Left forelimb (tissue), 1 donor: ENCODE measurements around the gene SLC27A4.

Source experiments
- DNase-seq: peaks from one replicate; pipeline ENCODE4 v3.0.0-alpha.2; 2018; ENCODE audit warnings: low spot score

SLC27A4 gene

GRCh38 chr9:128391956-128392301 lies 51.6 kb downstream of the SLC27A4 start:
- DNase-seq = no peak

- no peak for DNase-seq
Observed at GRCh38 chr9:128392302-128393144, 52.2 kb downstream of the SLC27A4 start.

GRCh38 chr9:128393145-128393775 lies 52.9 kb downstream of the SLC27A4 start:
- DNase-seq = no peak

- no peak for DNase-seq
Observed at GRCh38 chr9:128393970-128394369, 53.6 kb downstream of the SLC27A4 start.

- DNase-seq = no peak
Observed at GRCh38 chr9:128394379-128395168, 54.2 kb downstream of the SLC27A4 start.

- no peak for DNase-seq
Observed at GRCh38 chr9:128396970-128397613, 56.8 kb downstream of the SLC27A4 start.

- no peak for DNase-seq
Observed at GRCh38 chr9:128397831-128398230, 57.5 kb downstream of the SLC27A4 start.

GRCh38 chr9:128399861-128400260 lies 59.5 kb downstream of the SLC27A4 start:
- no peak for DNase-seq

- no peak for DNase-seq
Observed at GRCh38 chr9:128404560-128404959, 64.2 kb downstream of the SLC27A4 start.

GRCh38 chr9:128405077-128405779 lies 64.9 kb downstream of the SLC27A4 start:
- no peak for DNase-seq

GRCh38 chr9:128405780-128406171 lies 65.4 kb downstream of the SLC27A4 start:
- DNase-seq = no peak

- DNase-seq = no peak
Observed at GRCh38 chr9:128406848-128407391, 66.6 kb downstream of the SLC27A4 start.

- no peak for DNase-seq
Observed at GRCh38 chr9:128408963-128409431, 68.7 kb downstream of the SLC27A4 start.

- DNase-seq = no peak
Observed at GRCh38 chr9:128409450-128409849, 69.1 kb downstream of the SLC27A4 start.

GRCh38 chr9:128409978-128410377 lies 69.7 kb downstream of the SLC27A4 start:
- no peak for DNase-seq
